GM12878 (cell line): ENCODE measurements around the gene TMEM120B. TPM values are rescaled to one million over a fixed set of nuclear protein-coding genes. Genes with fewer than 3 reads are reported as not detected.

Experiments
- ATAC-seq: fragments of 200-7000 bp; cut with Tn5 transposase; 3 replicates; pipeline ENCODE4 v1.9.1; 2020; ENCODE audit warnings: mild to moderate bottlenecking, moderate library complexity
- BruUV-seq: library from RNA; stranded (reverse); fragments of 400-500 nt; replicated peaks from 2 replicates; lab custom pipeline; 2021; lab: Mats Ljungman, UMichigan
- CTCF ChIA-PET: fragments of 300-600 bp; sonication (Branson Sonifier 250); formaldehyde crosslinking; extraction: SDS; loops from one replicate; lab custom pipeline; 2021; ENCODE audit warnings: inconsistent platforms; lab: Yijun Ruan, JAX
- POLR2A ChIA-PET: fragments of 350-600 bp; formaldehyde crosslinking; extraction: SDS; loops from one replicate; lab custom pipeline; 2021; ENCODE audit warnings: inconsistent platforms; lab: Charles Lee
- RAD21 ChIA-PET: fragments of 300-600 bp; sonication (Branson Sonifier 250); formaldehyde crosslinking; loops from one replicate; lab custom pipeline; 2023; ENCODE audit warnings: antibody characterized with exemption; ENCODE audit not compliant: unreplicated experiment; lab: Charles Lee
- SMC1A ChIA-PET: fragments of 300-600 bp; sonication (Branson Sonifier 250); formaldehyde crosslinking; loops from one replicate; lab custom pipeline; 2023; ENCODE audit not compliant: unreplicated experiment, uncharacterized antibody; lab: Charles Lee
- DNase-seq: peaks from one replicate; pipeline ENCODE4 v3.0.0-alpha.2; 2011; ENCODE audit warnings: low read depth, low spot score
- FAIRE-seq: peaks from 3 replicates; lab custom pipeline; 2011; peaks lifted over from hg19 to GRCh38; lab: Jason Lieb, UNC
- H2AFZ ChIP-seq: 2 replicates; pipeline ENCODE4 v1.6.0; 2011; ENCODE audit warnings: low read depth, low read length, control low read depth; ENCODE audit not compliant: control insufficient read depth
- H3K27ac ChIP-seq: 2 replicates; pipeline ENCODE4 v1.5.1; 2011; ENCODE audit warnings: control low read depth; ENCODE audit not compliant: control insufficient read depth, insufficient read depth
- H3K27me3 ChIP-seq, 2 experiments: replicated peaks in 1 of 2; 2 replicates each; pipeline versions ENCODE4 v1.6.0 to v1.6.1; 2011; ENCODE audit warnings: low read length in 1 of 2; ENCODE audit not compliant: control insufficient read depth in 2 of 2, insufficient read depth in 2 of 2
- H3K36me3 ChIP-seq, 2 experiments: 2 replicates each; pipeline ENCODE4 v1.5.1; 2011; ENCODE audit warnings: low read length in 1 of 2; ENCODE audit not compliant: control insufficient read depth in 2 of 2, insufficient read depth in 2 of 2
- H3K4me1 ChIP-seq: 2 replicates; pipeline ENCODE4 v1.6.1; 2011; ENCODE audit warnings: mild to moderate bottlenecking, low read length, moderate library complexity, mixed read lengths; ENCODE audit not compliant: control insufficient read depth, insufficient read depth
- H3K4me2 ChIP-seq: 2 replicates; pipeline ENCODE4 v1.6.0; 2011; ENCODE audit warnings: control low read depth; ENCODE audit not compliant: control insufficient read depth, insufficient read depth
- H3K4me3 ChIP-seq: fragments of 200-600 bp; sonication (generic); 2 replicates; pipeline ENCODE4 v1.5.1; 2016
- H3K79me2 ChIP-seq: 2 replicates; pipeline ENCODE4 v1.6.0; 2011; ENCODE audit warnings: low read length; ENCODE audit not compliant: control insufficient read depth, insufficient read depth
- H3K9ac ChIP-seq: 2 replicates; pipeline ENCODE4 v1.8.0; 2011; ENCODE audit warnings: low read length, control low read depth, mixed read lengths; ENCODE audit not compliant: control insufficient read depth, insufficient read depth
- H3K9me3 ChIP-seq: replicated peaks from 3 replicates; pipeline ENCODE4 v1.5.1; 2011; ENCODE audit warnings: mild to moderate bottlenecking, low read length; ENCODE audit not compliant: control insufficient read depth, insufficient read depth
- H4K20me1 ChIP-seq: 2 replicates; pipeline ENCODE4 v1.6.0; 2011; ENCODE audit not compliant: control insufficient read depth, insufficient read depth
- CBX5 ChIP-seq: sonication (generic); IDR thresholded peaks from 2 replicates; pipeline ENCODE4 v1.6.1; 2016; ENCODE audit warnings: low read depth, moderate library complexity, mild to moderate bottlenecking, inconsistent platforms
- EGR1 ChIP-seq, 2 experiments: IDR thresholded peaks; 1 replicate in 1 of 2; 2 replicates in 1 of 2; pipeline ENCODE4 v1.6.1; 2011 to 2012; ENCODE audit warnings: low read depth in 2 of 2, low read length in 2 of 2, borderline replicate concordance in 1 of 2, mild to moderate bottlenecking in 1 of 2, moderate library complexity in 1 of 2
- ETV6 ChIP-seq, 2 experiments: fragments of 450-650 bp in 1 of 2; IDR thresholded peaks in 1 of 2; conservative IDR thresholded peaks in 1 of 2; 2 replicates each; pipeline ENCODE4 v1.6.1; 2014; ENCODE audit warnings: antibody characterized with exemption in 1 of 2, borderline replicate concordance in 1 of 2, low read depth in 1 of 2, mild to moderate bottlenecking in 1 of 2, moderate library complexity in 1 of 2
- HDGF ChIP-seq: fragments of 450-650 bp; IDR thresholded peaks from 2 replicates; pipeline ENCODE4 v1.6.1; 2016; ENCODE audit warnings: antibody characterized with exemption
- KDM1A ChIP-seq: fragments of 200-600 bp; sonication (generic); IDR thresholded peaks from 2 replicates; pipeline ENCODE4 v1.6.1; 2016; ENCODE audit warnings: borderline replicate concordance
- LARP7 ChIP-seq: fragments of 450-650 bp; IDR thresholded peaks from 2 replicates; pipeline ENCODE4 v1.6.1; 2017; ENCODE audit warnings: mild to moderate bottlenecking
- MEF2B ChIP-seq: fragments of 450-650 bp; IDR thresholded peaks from 2 replicates; pipeline ENCODE4 v1.6.1; 2018; ENCODE audit warnings: mild to moderate bottlenecking, moderate library complexity; ENCODE audit not compliant: partially characterized antibody, poor library complexity, severe bottlenecking
- MXI1 ChIP-seq: fragments of 150-350 bp; IDR thresholded peaks from 2 replicates; pipeline ENCODE4 v1.6.1; 2011; ENCODE audit warnings: low read depth, mild to moderate bottlenecking, inconsistent platforms, low read length, improper control_type of control experiment
- SMAD5 ChIP-seq: IDR thresholded peaks from 2 replicates; pipeline ENCODE4 v1.6.1; 2016; ENCODE audit warnings: antibody characterized with exemption, low read depth
- SREBF2 ChIP-seq: IDR thresholded peaks from 2 replicates; pipeline ENCODE4 v1.6.1; 2012; ENCODE audit warnings: mild to moderate bottlenecking, low read length
- SUZ12 ChIP-seq: fragments of 200-600 bp; sonication (generic); IDR thresholded peaks from one replicate; pipeline ENCODE4 v1.6.1; 2018; ENCODE audit warnings: antibody characterized with exemption, mild to moderate bottlenecking; ENCODE audit not compliant: unreplicated experiment
- TBL1XR1 ChIP-seq: IDR thresholded peaks from 2 replicates; pipeline ENCODE4 v1.6.1; 2012; ENCODE audit warnings: low read depth, low read length, improper control_type of control experiment
- whole genome bisulfite sequencing: methylation state at CpG from one replicate; pipeline ENCODE4 v1.1.6; 2016; ENCODE audit warnings: low lambda C conversion rate; ENCODE audit not compliant: insufficient replicate concordance, insufficient coverage; ENCODE audit errors: missing lambda C conversion rate; 5-methylcytosine and 5-hydroxymethylcytosine counted together
- in situ Hi-C: fragments of 300-500 bp; cut with MboI; formaldehyde crosslinking; loops from 9 replicates; pipeline ENCODE4 v1.14.3; 2018; ENCODE audit warnings: mixed read lengths
- intact Hi-C: fragments of 100-400 bp; cut with micrococcal nuclease; formaldehyde crosslinking; loops from one replicate; pipeline ENCODE4 v1.14.2; 2022; ENCODE audit not compliant: unreplicated experiment
- polyA plus RNA-seq, 11 experiments: library from polyadenylated mRNA; depleted of rRNA in 4 of 11; unstranded in 6 of 11; stranded (reverse) in 5 of 11; fragments of >200 nt; fragmentation: Nextera tagmentation in 4 of 11; fragmentation: Illumina TruSeq in 1 of 11; extraction: Ambion mirVana in 4 of 11; extraction: Trizol in 1 of 11; gene quantifications; 1 replicate in 1 of 11; 2 replicates in 10 of 11; pipeline versions ENCODE4 v1.2.1 to v1.2.3, GENCODE V29; 2011 to 2016; ENCODE audit warnings: inconsistent platforms in 2 of 11, missing spikeins in 2 of 11, low read depth in 1 of 11
- total RNA-seq, 4 experiments: library from RNA; depleted of rRNA in 3 of 4; stranded (reverse); fragments of >200 nt in 3 of 4; fragmentation: Illumina TruSeq in 1 of 4; extraction: Trizol in 1 of 4; gene quantifications; 2 replicates each; pipeline versions ENCODE4 v1.2.1 to v1.2.3, GENCODE V29; 2013 to 2021
- TF ChIP-seq, protein P1 (sequence below): IDR thresholded peaks from 2 replicates; pipeline ENCODE4 v1.6.1; 2011; ENCODE audit warnings: borderline replicate concordance, low read depth, mild to moderate bottlenecking, moderate library complexity, mixed read lengths, low read length; ENCODE audit not compliant: insufficient read depth; ENCODE audit errors: extremely low read length
- TF ChIP-seq, protein P2 (sequence below): fragments of 450-650 bp; IDR thresholded peaks from 2 replicates; pipeline ENCODE4 v1.6.1; 2017; ENCODE audit warnings: mild to moderate bottlenecking
- TF ChIP-seq, protein P3 (sequence below): fragments of 450-650 bp; IDR thresholded peaks from 2 replicates; pipeline ENCODE4 v1.6.1; 2017; ENCODE audit warnings: antibody characterized with exemption, mild to moderate bottlenecking, moderate library complexity
- TF ChIP-seq, protein P4 (sequence below): fragments of 450-650 bp; IDR thresholded peaks from 2 replicates; pipeline ENCODE4 v1.6.1; 2017; ENCODE audit warnings: borderline replicate concordance

TMEM120B gene
- total and polyA plus RNA-seq, 10 of the 15 experiments (the other 5 are each of a cell fraction or from before 2014, with no cell fraction given) = 4.0 to 26.2 (median 9.2) TPM

DNA sequence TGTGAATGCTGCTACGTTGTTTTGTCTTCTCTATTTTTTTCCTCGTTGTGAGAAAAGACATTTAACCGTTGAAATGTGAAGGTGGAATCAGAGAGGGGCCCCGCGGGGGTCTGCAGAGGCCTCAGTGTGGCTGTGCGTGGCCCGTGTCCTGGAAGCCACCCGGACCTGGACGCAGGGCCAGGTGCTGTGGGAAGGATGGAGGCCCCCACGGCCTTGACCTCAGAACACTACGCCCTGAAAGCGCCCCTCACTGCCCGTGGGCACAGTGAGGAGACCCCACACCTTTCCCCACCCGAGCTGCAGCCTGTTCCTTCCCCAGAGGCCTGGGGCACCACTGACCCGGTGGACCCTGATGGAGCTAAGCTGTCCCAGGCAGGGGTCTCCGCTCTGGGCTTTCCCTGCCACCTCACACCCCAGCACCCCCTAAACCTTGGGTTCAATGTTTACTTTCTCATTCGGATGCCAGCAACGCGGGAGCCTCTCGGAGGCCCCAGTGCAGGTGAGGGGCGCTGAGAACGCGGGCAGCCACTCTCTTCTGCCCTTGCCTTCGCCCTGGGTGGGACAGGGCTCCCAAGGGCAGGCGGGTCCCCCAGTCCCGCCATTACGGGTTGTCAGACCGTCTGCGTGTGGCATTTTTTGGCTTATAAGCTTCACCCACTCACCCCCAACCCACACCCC lies 118.2 kb downstream of the TMEM120B start:
- SMC1A ChIA-PET = no interaction called here
- Histone ChIP-seq H3K9ac (no peak overlapping the region), H3K4me2 (no peak overlapping the region), H4K20me1 (no peaks in the 10 kb centered on the region), H3K79me2 (no peaks in the 10 kb centered on the region), H3K4me3 (no peak overlapping the region), H3K36me3 (peaks cover 3 to 10% of the 10 kb centered on the region in 2 experiments; a peak in 3 of 4 replicates), H2AFZ (no peak overlapping the region), H3K27ac (no peak overlapping the region), H3K27me3 (no peaks in the 10 kb centered on the region), H3K4me1 (no peaks in the 10 kb centered on the region), H3K9me3 (no peaks in the 10 kb centered on the region)
- intact Hi-C loops (no loop called here), in situ Hi-C loops (no loop called here)
- DNase-seq (no peak), FAIRE-seq (no peak), ATAC-seq (no peak)
- 94% methylated on average over 29 of the region's 29 CpGs for WGBS
- RAD21 ChIA-PET = no interaction called here
- POLR2A ChIA-PET = no interaction called here
- BruUV-seq = TSS peak; percentile 64
- CTCF ChIA-PET = no interaction called here
- TF ChIP-seq, protein P1, sequence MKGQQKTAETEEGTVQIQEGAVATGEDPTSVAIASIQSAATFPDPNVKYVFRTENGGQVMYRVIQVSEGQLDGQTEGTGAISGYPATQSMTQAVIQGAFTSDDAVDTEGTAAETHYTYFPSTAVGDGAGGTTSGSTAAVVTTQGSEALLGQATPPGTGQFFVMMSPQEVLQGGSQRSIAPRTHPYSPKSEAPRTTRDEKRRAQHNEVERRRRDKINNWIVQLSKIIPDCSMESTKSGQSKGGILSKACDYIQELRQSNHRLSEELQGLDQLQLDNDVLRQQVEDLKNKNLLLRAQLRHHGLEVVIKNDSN = no peak
- TF ChIP-seq MEF2B (no peak), CBX5 (no peak), EGR1 (IDR thresholded peaks at IDR 0.05; ENCODE audit: borderline replicate concordance in 1 of 2, low read depth in 2 of 2, low read length in 2 of 2) (no peak), MXI1 (no peak), SUZ12 (no peak), SMAD5 (no peak), HDGF (no peak), ETV6 (conservative IDR thresholded peaks at IDR 0.05 in 1 of 2, IDR thresholded peaks at IDR 0.05 in 1 of 2; ENCODE audit: borderline replicate concordance in 1 of 2, low read depth in 1 of 2) (no peak), KDM1A (no peak), SREBF2 (no peak), TBL1XR1 (no peak), LARP7 (no peak)
- TF ChIP-seq, protein P2, sequence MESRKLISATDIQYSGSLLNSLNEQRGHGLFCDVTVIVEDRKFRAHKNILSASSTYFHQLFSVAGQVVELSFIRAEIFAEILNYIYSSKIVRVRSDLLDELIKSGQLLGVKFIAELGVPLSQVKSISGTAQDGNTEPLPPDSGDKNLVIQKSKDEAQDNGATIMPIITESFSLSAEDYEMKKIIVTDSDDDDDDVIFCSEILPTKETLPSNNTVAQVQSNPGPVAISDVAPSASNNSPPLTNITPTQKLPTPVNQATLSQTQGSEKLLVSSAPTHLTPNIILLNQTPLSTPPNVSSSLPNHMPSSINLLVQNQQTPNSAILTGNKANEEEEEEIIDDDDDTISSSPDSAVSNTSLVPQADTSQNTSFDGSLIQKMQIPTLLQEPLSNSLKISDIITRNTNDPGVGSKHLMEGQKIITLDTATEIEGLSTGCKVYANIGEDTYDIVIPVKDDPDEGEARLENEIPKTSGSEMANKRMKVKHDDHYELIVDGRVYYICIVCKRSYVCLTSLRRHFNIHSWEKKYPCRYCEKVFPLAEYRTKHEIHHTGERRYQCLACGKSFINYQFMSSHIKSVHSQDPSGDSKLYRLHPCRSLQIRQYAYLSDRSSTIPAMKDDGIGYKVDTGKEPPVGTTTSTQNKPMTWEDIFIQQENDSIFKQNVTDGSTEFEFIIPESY = no peak
- TF ChIP-seq, protein P3, sequence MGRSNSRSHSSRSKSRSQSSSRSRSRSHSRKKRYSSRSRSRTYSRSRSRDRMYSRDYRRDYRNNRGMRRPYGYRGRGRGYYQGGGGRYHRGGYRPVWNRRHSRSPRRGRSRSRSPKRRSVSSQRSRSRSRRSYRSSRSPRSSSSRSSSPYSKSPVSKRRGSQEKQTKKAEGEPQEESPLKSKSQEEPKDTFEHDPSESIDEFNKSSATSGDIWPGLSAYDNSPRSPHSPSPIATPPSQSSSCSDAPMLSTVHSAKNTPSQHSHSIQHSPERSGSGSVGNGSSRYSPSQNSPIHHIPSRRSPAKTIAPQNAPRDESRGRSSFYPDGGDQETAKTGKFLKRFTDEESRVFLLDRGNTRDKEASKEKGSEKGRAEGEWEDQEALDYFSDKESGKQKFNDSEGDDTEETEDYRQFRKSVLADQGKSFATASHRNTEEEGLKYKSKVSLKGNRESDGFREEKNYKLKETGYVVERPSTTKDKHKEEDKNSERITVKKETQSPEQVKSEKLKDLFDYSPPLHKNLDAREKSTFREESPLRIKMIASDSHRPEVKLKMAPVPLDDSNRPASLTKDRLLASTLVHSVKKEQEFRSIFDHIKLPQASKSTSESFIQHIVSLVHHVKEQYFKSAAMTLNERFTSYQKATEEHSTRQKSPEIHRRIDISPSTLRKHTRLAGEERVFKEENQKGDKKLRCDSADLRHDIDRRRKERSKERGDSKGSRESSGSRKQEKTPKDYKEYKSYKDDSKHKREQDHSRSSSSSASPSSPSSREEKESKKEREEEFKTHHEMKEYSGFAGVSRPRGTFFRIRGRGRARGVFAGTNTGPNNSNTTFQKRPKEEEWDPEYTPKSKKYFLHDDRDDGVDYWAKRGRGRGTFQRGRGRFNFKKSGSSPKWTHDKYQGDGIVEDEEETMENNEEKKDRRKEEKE = no peak
- TF ChIP-seq, protein P4, sequence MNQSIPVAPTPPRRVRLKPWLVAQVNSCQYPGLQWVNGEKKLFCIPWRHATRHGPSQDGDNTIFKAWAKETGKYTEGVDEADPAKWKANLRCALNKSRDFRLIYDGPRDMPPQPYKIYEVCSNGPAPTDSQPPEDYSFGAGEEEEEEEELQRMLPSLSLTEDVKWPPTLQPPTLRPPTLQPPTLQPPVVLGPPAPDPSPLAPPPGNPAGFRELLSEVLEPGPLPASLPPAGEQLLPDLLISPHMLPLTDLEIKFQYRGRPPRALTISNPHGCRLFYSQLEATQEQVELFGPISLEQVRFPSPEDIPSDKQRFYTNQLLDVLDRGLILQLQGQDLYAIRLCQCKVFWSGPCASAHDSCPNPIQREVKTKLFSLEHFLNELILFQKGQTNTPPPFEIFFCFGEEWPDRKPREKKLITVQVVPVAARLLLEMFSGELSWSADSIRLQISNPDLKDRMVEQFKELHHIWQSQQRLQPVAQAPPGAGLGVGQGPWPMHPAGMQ = no peak
